HepG2 (cell line): Measurements from ENCODE around the gene SVOP. TPM values are rescaled to one million over a fixed set of nuclear protein-coding genes. Genes with fewer than 3 reads are reported as not detected.

Experiments used
- ATAC-seq: fragments of 200-7000 bp; cut with Tn5 transposase; 3 replicates; pipeline ENCODE4 v1.9.1; 2020; ENCODE audit warnings: mild to moderate bottlenecking, moderate library complexity
- BruUV-seq: library from RNA; stranded (reverse); fragments of 400-500 nt; replicated peaks from 2 replicates; lab custom pipeline; 2021; lab: Mats Ljungman, UMichigan
- CTCF ChIA-PET: fragments of 300-600 bp; formaldehyde crosslinking; extraction: SDS; loops from one replicate; lab custom pipeline; 2021; ENCODE audit warnings: low total read pairs, inconsistent platforms, low intra/inter-chr PET ratio; lab: Yijun Ruan, JAX
- POLR2A ChIA-PET: fragments of 350-600 bp; sonication (Branson Sonifier 250); formaldehyde crosslinking; loops from one replicate; lab custom pipeline; 2020; ENCODE audit warnings: antibody characterized with exemption, inconsistent platforms; lab: Yijun Ruan, JAX
- DNase-seq: peaks from one replicate; pipeline ENCODE4 v3.0.0-alpha.2; 2015; ENCODE audit warnings: low spot score
- FAIRE-seq: peaks from 3 replicates; lab custom pipeline; 2011; peaks lifted over from hg19 to GRCh38; lab: Jason Lieb, UNC
- H2AFZ ChIP-seq: one replicate; pipeline ENCODE4 v1.6.1; 2011; ENCODE audit warnings: low read length, inconsistent platforms
- H3K27ac ChIP-seq: fragments of 300-600 bp; 3 replicates; pipeline ENCODE4 v1.8.0; 2011; ENCODE audit warnings: mixed run types, mild to moderate bottlenecking, mixed read lengths, low read length, inconsistent platforms; ENCODE audit not compliant: insufficient read depth; ENCODE audit errors: extremely low read length
- H3K27me3 ChIP-seq, 2 experiments: fragments of 200-600 bp in 1 of 2; 2 replicates in 1 of 2; 3 replicates in 1 of 2; pipeline versions ENCODE4 v1.6.0 to v1.8.0; 2011; ENCODE audit warnings: low read length in 2 of 2, mild to moderate bottlenecking in 2 of 2, moderate library complexity in 2 of 2, inconsistent platforms in 1 of 2; ENCODE audit not compliant: insufficient read depth in 2 of 2, control insufficient read depth in 1 of 2
- H3K36me3 ChIP-seq, 2 experiments: fragments of 200-600 bp in 1 of 2; replicated peaks in 1 of 2; 2 replicates in 1 of 2; 3 replicates in 1 of 2; pipeline versions ENCODE4 v1.5.1 to v1.8.0; 2011; ENCODE audit warnings: low read length in 2 of 2, inconsistent platforms in 1 of 2; ENCODE audit not compliant: insufficient read depth in 2 of 2, control insufficient read depth in 1 of 2
- H3K4me1 ChIP-seq: 2 replicates; pipeline ENCODE4 v1.5.1; 2012; ENCODE audit warnings: low read length, inconsistent platforms; ENCODE audit not compliant: insufficient read depth
- H3K4me2 ChIP-seq: 2 replicates; pipeline ENCODE4 v1.6.0; 2011; ENCODE audit warnings: low read depth, low read length, inconsistent platforms
- H3K4me3 ChIP-seq, 3 experiments: fragments of 200-600 bp in 1 of 3; sonication (generic), shearing (Covaris generic) in 1 of 3; replicated peaks in 1 of 3; 2 replicates each; pipeline ENCODE4 v1.5.1; 2011 to 2016; ENCODE audit warnings: low read length in 3 of 3, inconsistent platforms in 2 of 3, low read depth in 2 of 3, mild to moderate bottlenecking in 2 of 3, control low read depth in 1 of 3, mixed read lengths in 1 of 3; ENCODE audit not compliant: insufficient read depth in 1 of 3
- H3K79me2 ChIP-seq: one replicate; pipeline ENCODE4 v1.6.1; 2011; ENCODE audit warnings: low read length, inconsistent platforms; ENCODE audit not compliant: insufficient read depth
- H3K9ac ChIP-seq: 2 replicates; pipeline ENCODE4 v1.6.0; 2011; ENCODE audit warnings: mild to moderate bottlenecking, low read depth, low read length, inconsistent platforms; ENCODE audit not compliant: insufficient read depth
- H3K9me3 ChIP-seq: 2 replicates; pipeline ENCODE4 v1.5.1; 2012; ENCODE audit warnings: mild to moderate bottlenecking, low read length
- H4K20me1 ChIP-seq: 2 replicates; pipeline ENCODE4 v1.6.0; 2011; ENCODE audit warnings: inconsistent platforms, mild to moderate bottlenecking, low read length, moderate library complexity; ENCODE audit not compliant: insufficient read depth
- ARID2 ChIP-seq: sonication (generic); formaldehyde crosslinking; IDR thresholded peaks from 2 replicates; pipeline ENCODE4 v1.8.1; 2022; ENCODE audit warnings: mild to moderate bottlenecking, missing genetic modification reagents, borderline replicate concordance
- BCL6 ChIP-seq: IDR thresholded peaks from 2 replicates; pipeline ENCODE4 v1.6.1; 2016; ENCODE audit warnings: missing genetic modification reagents, missing compliant biosample characterization
- ISX ChIP-seq: sonication (generic); formaldehyde crosslinking; conservative IDR thresholded peaks from 2 replicates; pipeline ENCODE4 v1.5.0; 2020; ENCODE audit warnings: missing genetic modification reagents
- MNT ChIP-seq: fragments of 450-650 bp; IDR thresholded peaks from 2 replicates; pipeline ENCODE4 v1.6.1; 2016
- PHF20 ChIP-seq: sonication (generic); formaldehyde crosslinking; IDR thresholded peaks from 2 replicates; pipeline ENCODE4 v1.5.0; 2020; ENCODE audit warnings: mild to moderate bottlenecking, missing genetic modification reagents
- POLR2G ChIP-seq: fragments of 200-400 bp; formaldehyde crosslinking; IDR thresholded peaks from 2 replicates; pipeline ENCODE4 v1.6.1; 2018; ENCODE audit warnings: mild to moderate bottlenecking, low read depth, low read length, moderate library complexity
- SAP130 ChIP-seq: IDR thresholded peaks from 2 replicates; pipeline ENCODE4 v1.6.1; 2016; ENCODE audit warnings: low read depth
- SMYD3 ChIP-seq: sonication (generic); formaldehyde crosslinking; IDR thresholded peaks from 2 replicates; pipeline ENCODE4 v1.8.1; 2023; ENCODE audit warnings: mild to moderate bottlenecking, missing genetic modification reagents
- SRSF1 ChIP-seq: fragments of 200-400 bp; formaldehyde crosslinking; optimal IDR thresholded peaks from 2 replicates; pipeline ENCODE3; 2017; ENCODE audit warnings: mild to moderate bottlenecking, low read depth, low read length, moderate library complexity
- TOPORS ChIP-seq: sonication (generic); formaldehyde crosslinking; IDR thresholded peaks from 2 replicates; pipeline ENCODE4 v1.8.0; 2023; ENCODE audit warnings: mild to moderate bottlenecking, missing genetic modification reagents
- ZNF709 ChIP-seq: sonication (generic); formaldehyde crosslinking; IDR thresholded peaks from 2 replicates; pipeline ENCODE4 v1.5.0; 2020; ENCODE audit warnings: mild to moderate bottlenecking, missing genetic modification reagents
- WGBS: methylation state at CpG from one replicate; pipeline ENCODE4 v1.1.6; 2017; ENCODE audit warnings: low lambda C conversion rate; 5-methylcytosine and 5-hydroxymethylcytosine counted together
- in situ Hi-C: cut with HindIII; loops from 2 replicates; pipeline ENCODE4 v1.10.0; 2017; ENCODE audit warnings: low pct_unique_long_range_greater_than_20kb; ENCODE audit not compliant: extremely low pct_ligation_motif_present
- intact Hi-C: fragments of 100-400 bp; cut with micrococcal nuclease; formaldehyde crosslinking; loops from one replicate; pipeline ENCODE4 v1.10.0; 2022; ENCODE audit not compliant: unreplicated experiment
- polyA plus RNA-seq, 8 experiments: library from polyadenylated mRNA; depleted of rRNA in 3 of 8; stranded (reverse) in 7 of 8; unstranded in 1 of 8; fragments of >200 nt; fragmentation: Illumina TruSeq in 4 of 8; extraction: Trizol in 4 of 8; gene quantifications; 2 replicates each; pipeline versions ENCODE4 v1.2.1 to v1.2.3, GENCODE V29; 2011 to 2016; ENCODE audit warnings: low read depth in 4 of 8, missing spikeins in 1 of 8, mixed read lengths in 1 of 8; ENCODE audit not compliant: insufficient read depth in 1 of 8
- total RNA-seq, 5 experiments: library from RNA; depleted of rRNA; stranded (reverse); fragments of >200 nt; fragmentation: Illumina TruSeq; extraction: Trizol; gene quantifications; 2 replicates each; pipeline ENCODE4 v1.2.3, GENCODE V29; 2016; ENCODE audit warnings: low read depth in 1 of 5
- TF ChIP-seq, protein P1 (sequence below): sonication (generic); formaldehyde crosslinking; IDR thresholded peaks from 2 replicates; pipeline ENCODE4 v1.8.0; 2023; ENCODE audit warnings: mild to moderate bottlenecking, missing genetic modification reagents

Gene SVOP
- total and polyA plus RNA-seq, 2 of the 13 experiments (the other 11 are each of a cell fraction or from before 2014, with no cell fraction given) = not detected

- Histone ChIP-seq H3K79me2 (no peaks in the 10 kb centered on the region), H3K36me3 (no peaks in the 10 kb centered on the region), H2AFZ (no peak overlapping the region), H3K9me3 (peaks cover 9% of the 10 kb centered on the region; the same call in 1 of the 2 replicates), H3K4me3 (no peak overlapping the region), H3K4me1 (no peaks in the 10 kb centered on the region), H4K20me1 (no peaks in the 10 kb centered on the region), H3K4me2 (no peak overlapping the region), H3K27ac (no peak overlapping the region), H3K27me3 (no peaks in the 10 kb centered on the region), H3K9ac (no peak overlapping the region)
- ChIA-PET POLR2A (no interaction called here), CTCF (no interaction called here)
- ATAC-seq (no peak), DNase-seq (no peak), FAIRE-seq (no peak)
- no TSS peak for BruUV-seq
- WGBS = 34% methylated on average over 9 of the region's 9 CpGs
- TF ChIP-seq MNT (peak; percentile 65), POLR2G (no peak)
- intact Hi-C loops = no loop called here
- in situ Hi-C loops = loop anchor here (10.0 kb wide), 1 partner anchor 208 kb away; the partner anchor contains the start of genes ALKBH2 and UNG
Observed at GRCh38 chr12:108886873-108887629, 133.8 kb downstream of the SVOP start.

- H4K20me1 ChIP-seq = no peaks in the 10 kb centered on the region
- no peaks in the 10 kb centered on the region for H3K79me2 ChIP-seq
- BruUV-seq = no TSS peak
- FAIRE-seq (peak; percentile 37), ATAC-seq (no peak), DNase-seq (peak; percentile 14)
- intact Hi-C loops = loop anchor here (1.0 to 5.0 kb wide), 2 partner anchors 67 to 213 kb away; partner anchors contain the start of gene UNG
- no peak overlapping the region for H2AFZ ChIP-seq
- no peak overlapping the region for H3K4me3 ChIP-seq
- no peaks in the 10 kb centered on the region for H3K36me3 ChIP-seq
- no peak overlapping the region for H3K9ac ChIP-seq
- POLR2A ChIA-PET = no interaction called here
- no peak overlapping the region for H3K27ac ChIP-seq
- no peak overlapping the region for H3K4me2 ChIP-seq
- in situ Hi-C loops = loop anchor here (10.0 kb wide), 1 partner anchor 210 kb away; the partner anchor contains the start of genes ALKBH2 and UNG
- H3K4me1 ChIP-seq = peaks cover 12% of the 10 kb centered on the region
- CTCF ChIA-PET = interaction anchor here (1.5 to 2.0 kb wide), 2 partner anchors 67 to 209 kb away, joined by 7 to 16 read pairs; partner anchors contain the start of gene ALKBH2
- 50% methylated on average over 15 of the region's 16 CpGs for WGBS
- H3K9me3 ChIP-seq = no peaks in the 10 kb centered on the region
- no peaks in the 10 kb centered on the region for H3K27me3 ChIP-seq
- TF ChIP-seq ISX (no peak), SMYD3 (CRISPR knock-in tag) (no peak), ARID2 (CRISPR knock-in tag) (no peak), BCL6 (CRISPR knock-in tag) (no peak), ZNF709 (CRISPR knock-in tag) (no peak), TOPORS (no peak), SAP130 (no peak), PHF20 (no peak), SRSF1 (no peak)
- TF ChIP-seq, protein P1, sequence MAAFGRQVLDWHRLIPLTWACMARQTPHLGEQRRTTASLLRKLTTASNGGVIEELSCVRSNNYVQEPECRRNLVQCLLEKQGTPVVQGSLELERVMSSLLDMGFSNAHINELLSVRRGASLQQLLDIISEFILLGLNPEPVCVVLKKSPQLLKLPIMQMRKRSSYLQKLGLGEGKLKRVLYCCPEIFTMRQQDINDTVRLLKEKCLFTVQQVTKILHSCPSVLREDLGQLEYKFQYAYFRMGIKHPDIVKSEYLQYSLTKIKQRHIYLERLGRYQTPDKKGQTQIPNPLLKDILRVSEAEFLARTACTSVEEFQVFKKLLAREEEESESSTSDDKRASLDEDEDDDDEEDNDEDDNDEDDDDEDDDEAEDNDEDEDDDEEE = no peak
Observed at GRCh38 chr12:108884116-108885012, 136.5 kb downstream of the SVOP start.
